T1000 (cell line): ENCODE data around the gene SLC17A7.

Experiments used
- DNase-seq: peaks from one replicate; lab custom pipeline; 2025; ENCODE audit warnings: mixed read lengths; lab: John Stamatoyannopoulos, UW

Gene SLC17A7

DNA sequence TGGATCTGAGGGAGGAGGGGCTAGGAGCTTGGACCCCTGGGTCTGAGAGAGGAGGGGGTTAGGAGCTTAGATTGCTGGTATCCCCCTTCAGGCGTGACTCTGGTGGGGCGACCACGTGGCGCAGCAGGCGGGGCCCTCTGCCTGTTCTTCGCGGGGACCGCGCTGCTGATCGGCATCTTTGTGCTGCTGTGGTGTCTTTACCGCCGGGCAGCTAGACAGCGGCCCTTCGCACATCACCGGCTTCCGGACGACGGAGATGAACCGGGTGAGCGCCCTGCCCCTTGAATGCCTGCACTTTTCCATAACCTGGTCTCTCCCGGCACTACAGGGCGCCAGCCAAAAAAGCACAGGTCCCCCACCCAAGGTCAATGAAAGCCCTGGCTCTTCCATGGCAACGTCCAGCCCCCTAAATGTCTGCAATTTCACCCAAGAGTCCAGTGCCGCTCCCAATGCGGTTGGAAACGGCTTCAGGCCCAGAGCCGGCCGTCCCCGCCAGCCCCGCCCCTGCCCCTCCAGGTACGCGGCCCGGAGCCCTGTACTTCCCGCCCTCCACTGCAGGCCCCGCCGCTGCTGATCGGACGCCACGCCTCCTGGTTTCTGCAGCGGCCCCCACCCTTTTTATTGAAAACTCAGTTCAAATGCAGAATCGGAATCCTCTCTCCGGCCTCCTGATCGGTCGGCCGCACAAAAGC is 13.3 kb downstream of the SLC17A7 start:
- DNase-seq: no peak

- no peak for DNase-seq
These were observed 14.0 kb downstream of the SLC17A7 start for GRCh38 chr19:49427339-49427738.

GRCh38 chr19:49425922-49426592 is 15.3 kb downstream of the SLC17A7 start:
- no peak for DNase-seq

GRCh38 chr19:49425178-49425577 is 16.1 kb downstream of the SLC17A7 start, which contains the start of gene GFY:
GFY (plus strand) TSS chr19:49425388; CDS start chr19:49426431, 1,043 bp downstream.
- no peak for DNase-seq

- DNase-seq: no peak
These were observed 17.4 kb downstream of the SLC17A7 start for GRCh38 chr19:49423985-49424303.

GRCh38 chr19:49423071-49423984 is 18.0 kb downstream of the SLC17A7 start, which contains the start of gene PTH2:
PTH2 (minus strand) TSS chr19:49423441; CDS start chr19:49423339, 102 bp downstream.
- no peak for DNase-seq

- no peak for DNase-seq
These were observed 18.8 kb downstream of the SLC17A7 start for GRCh38 chr19:49422407-49423070.

DNA sequence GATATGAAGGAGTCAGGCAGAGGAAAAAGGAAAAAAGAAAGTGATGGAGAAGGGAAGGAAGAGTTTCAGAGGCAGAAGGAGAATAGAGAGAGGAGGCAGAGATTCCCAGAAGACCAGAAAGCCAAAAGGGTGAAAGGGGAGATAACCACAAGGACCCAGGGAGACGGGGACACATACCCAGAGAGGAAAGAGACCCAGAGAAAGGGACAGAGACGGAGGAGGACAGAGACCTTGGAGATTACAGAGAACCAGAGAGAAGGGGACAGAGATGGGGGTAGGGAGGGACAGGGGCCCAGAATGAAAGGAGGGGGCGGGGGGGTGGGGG is 19.5 kb downstream of the SLC17A7 start:
- DNase-seq: no peak

- no peak for DNase-seq
These were observed 20.1 kb downstream of the SLC17A7 start for GRCh38 chr19:49421039-49421877.

DNA sequence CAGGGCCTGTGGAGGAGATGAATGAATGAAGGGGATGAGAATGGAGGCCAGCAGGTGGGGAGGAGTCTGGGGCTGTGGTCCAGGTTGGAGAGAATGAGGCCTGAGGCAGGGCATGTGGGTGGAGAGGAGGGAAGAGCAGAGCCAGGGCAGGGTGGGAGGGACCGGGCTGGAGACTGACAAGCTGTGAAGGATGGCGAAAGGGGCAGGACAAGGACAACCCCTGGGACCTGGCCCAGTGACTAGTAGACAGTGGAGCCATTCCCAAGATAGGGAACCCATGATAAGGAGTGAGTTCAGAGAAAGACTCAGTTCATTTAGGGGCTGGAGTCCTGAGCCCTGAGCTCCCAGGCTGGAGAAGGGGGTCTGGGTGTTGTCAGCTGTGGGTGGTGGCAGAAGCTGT is 21.1 kb downstream of the SLC17A7 start:
- no peak for DNase-seq

DNA sequence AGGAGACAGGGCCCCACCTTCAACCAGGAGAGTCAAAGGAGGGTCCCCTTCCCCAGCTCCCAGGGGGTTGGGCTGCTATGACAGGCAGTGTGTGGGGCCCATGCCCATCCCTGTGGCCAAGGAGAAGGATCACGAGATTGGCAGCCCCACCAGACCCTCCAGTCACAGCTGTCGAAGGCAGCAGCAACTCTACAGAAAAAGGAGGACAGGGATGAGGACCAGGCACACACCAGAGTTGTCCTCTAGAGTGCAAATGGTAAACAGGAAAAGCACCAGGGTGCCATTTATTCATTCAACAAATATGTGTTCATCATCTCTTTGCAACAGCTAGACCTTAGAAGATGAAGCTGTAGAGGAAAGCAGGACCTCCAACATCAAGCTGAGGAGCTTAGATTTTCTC is 22.2 kb downstream of the SLC17A7 start:
- no peak for DNase-seq

- no peak for DNase-seq
These were observed 22.8 kb downstream of the SLC17A7 start for GRCh38 chr19:49418511-49418910.

DNA sequence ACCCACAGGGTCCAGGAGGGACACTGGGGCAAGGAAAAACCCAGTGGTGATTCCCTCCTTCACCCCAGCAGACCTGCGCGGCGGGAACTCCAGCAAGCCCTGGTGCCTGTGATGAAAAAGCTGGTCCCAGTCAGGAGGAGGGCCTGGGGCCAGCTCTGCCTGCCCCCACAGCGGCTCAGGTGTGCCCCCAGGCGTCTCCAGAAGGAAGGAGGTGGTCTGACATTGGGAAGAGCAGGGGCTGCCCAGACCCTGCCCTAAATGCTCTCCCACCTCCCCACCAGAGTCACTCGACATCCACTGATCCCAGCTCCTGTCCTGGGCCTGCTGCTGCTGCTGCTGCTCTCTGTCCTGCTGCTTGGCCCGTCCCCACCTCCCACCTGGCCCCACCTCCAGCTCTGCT is 24.2 kb downstream of the SLC17A7 start:
- no peak for DNase-seq

DNA sequence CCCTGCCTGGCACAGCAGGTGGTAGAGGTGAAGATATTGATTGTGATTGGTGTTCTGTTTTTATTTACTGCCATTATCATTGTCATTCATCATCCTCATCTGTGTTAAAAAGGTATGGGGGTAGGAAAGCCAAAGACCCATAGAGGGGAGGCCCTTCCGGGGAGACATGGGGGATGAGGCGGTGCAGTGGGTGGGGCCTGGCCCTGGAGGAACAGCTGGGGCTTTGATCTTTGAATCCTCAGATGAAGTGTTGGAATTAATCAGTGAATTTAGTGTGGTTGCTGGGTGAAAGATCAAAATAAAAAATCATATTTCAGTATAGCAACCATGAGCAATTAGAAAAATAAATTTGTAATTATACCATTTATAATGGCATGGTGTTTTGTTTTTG is 25.5 kb downstream of the SLC17A7 start:
- DNase-seq: no peak

GRCh38 chr19:49415102-49415809 is 26.1 kb downstream of the SLC17A7 start:
- DNase-seq: no peak

- DNase-seq: no peak
These were observed 27.1 kb downstream of the SLC17A7 start for GRCh38 chr19:49414256-49414655.

- no peak for DNase-seq
These were observed 28.0 kb downstream of the SLC17A7 start for GRCh38 chr19:49413348-49413747.

DNA sequence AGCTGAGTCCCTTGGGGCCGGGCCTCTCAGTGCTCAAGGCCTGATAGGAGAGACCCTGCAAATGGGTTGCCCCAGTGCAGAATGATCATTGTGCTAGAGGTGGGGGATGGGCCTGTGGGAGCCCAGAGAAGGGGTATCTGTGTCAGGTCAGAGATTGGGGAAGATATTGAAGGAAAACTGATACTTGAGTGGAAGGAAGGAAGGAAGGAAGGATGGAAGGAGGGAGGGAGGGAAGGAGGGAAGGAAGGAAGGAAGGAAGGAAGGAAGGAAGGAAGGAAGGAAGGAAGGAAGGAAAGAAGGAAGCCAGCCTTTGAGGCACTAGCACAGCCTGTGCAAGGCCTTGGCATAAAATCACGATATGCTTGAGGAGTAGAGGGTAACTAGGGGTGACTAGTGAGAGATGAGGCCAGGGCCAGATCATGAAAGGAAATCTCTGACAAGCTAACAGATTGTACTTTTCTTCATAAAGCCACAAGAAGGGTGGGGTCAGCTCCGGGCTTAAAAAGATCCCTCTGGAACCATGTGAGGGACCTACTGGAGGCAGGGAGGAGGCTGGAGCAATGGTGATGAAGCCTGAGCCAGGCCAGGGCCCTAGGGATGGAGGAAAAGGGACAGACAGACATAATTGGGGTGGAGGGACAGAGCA is 29.5 kb downstream of the SLC17A7 start:
- no peak for DNase-seq

- DNase-seq: no peak
These were observed 31.8 kb downstream of the SLC17A7 start for GRCh38 chr19:49409441-49410029.
